ENCODE measurements around the gene CFAP299. TPM values are rescaled to one million over a fixed set of nuclear protein-coding genes. Genes with fewer than 3 reads are reported as not detected.

CFAP299 gene
- total and polyA plus RNA-seq, 2 of the 8 experiments (the other 6 are each of a cell fraction or from before 2014, with no cell fraction given) = not detected

DNA sequence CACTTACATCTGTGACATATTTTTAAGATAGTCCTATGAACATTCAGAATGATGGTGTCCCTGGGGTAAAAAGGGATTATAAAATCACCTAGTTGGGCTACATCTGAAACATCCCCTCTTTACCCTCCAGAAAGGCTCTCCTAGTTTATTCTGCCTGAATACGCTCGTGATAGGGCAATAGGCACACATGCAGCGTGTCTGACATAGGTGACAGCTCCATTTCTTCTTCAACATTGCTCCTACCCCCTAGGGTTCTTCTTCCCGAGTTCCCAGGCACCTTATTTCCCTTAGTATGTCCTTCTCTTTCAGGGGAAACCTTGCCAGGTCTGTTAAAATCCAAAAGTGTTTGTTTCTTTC is 27.1 kb upstream of the CFAP299 start (continued):
- TF ChIP-seq, protein P1, sequence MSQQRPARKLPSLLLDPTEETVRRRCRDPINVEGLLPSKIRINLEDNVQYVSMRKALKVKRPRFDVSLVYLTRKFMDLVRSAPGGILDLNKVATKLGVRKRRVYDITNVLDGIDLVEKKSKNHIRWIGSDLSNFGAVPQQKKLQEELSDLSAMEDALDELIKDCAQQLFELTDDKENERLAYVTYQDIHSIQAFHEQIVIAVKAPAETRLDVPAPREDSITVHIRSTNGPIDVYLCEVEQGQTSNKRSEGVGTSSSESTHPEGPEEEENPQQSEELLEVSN (IDR thresholded peaks at IDR 0.05) = no peak
- TF ChIP-seq RAD21 (IDR thresholded peaks at IDR 0.05 in 1 of 2, conservative IDR thresholded peaks at IDR 0.05 in 1 of 2; ENCODE audit: low read depth in 2 of 2, low read length in 2 of 2) = no peak
- TF ChIP-seq SP4 (IDR thresholded peaks at IDR 0.05; ENCODE audit: low read length) = no peak
- no peak for TF ChIP-seq PHF8 (conservative IDR thresholded peaks at IDR 0.05; ENCODE audit: low read depth, low read length)
